Activated B cell treated with CpG ODN at 0.5 μM for 24 hours (primary cell): Measurements from ENCODE around the gene MLN. TPM values are rescaled to one million over a fixed set of nuclear protein-coding genes. Genes with fewer than 3 reads are reported as not detected.

ENCODE experiments used
- ATAC-seq: fragments of 200-7000 bp; cut with Tn5 transposase; one replicate; pipeline ENCODE4 v1.10.0; 2021; ENCODE audit warnings: low read depth, mild to moderate bottlenecking, moderate library complexity
- CTCF ChIA-PET: fragments of 350-600 bp; sonication (Branson Sonifier 250); formaldehyde crosslinking; loops from one replicate; lab custom pipeline; 2021; ENCODE audit warnings: antibody characterized with exemption; lab: Charles Lee
- POLR2A ChIA-PET: fragments of 350-600 bp; sonication (Branson Sonifier 250); formaldehyde crosslinking; loops from one replicate; lab custom pipeline; 2021; ENCODE audit warnings: antibody characterized with exemption; lab: Charles Lee
- DNase-seq: peaks from one replicate; pipeline ENCODE4 v3.0.0; 2022
- H3K27ac Mint-ChIP-seq: one replicate; pipeline ENCODE4 v1.8.0; 2020; ENCODE audit warnings: mixed read lengths
- H3K27me3 Mint-ChIP-seq: one replicate; pipeline ENCODE4 v1.8.0; 2021; ENCODE audit warnings: mixed read lengths
- H3K36me3 Mint-ChIP-seq: one replicate; pipeline ENCODE4 v1.8.0; 2021; ENCODE audit warnings: low read depth, mixed read lengths
- H3K4me1 Mint-ChIP-seq: one replicate; pipeline ENCODE4 v1.8.0; 2021; ENCODE audit warnings: mixed read lengths
- H3K4me3 Mint-ChIP-seq: one replicate; pipeline ENCODE4 v1.8.0; 2020; ENCODE audit warnings: mild to moderate bottlenecking, mixed read lengths
- H3K9me3 Mint-ChIP-seq: one replicate; pipeline ENCODE4 v1.8.0; 2020; ENCODE audit warnings: mixed read lengths
- CTCF ChIP-seq: fragments of 200-600 bp; IDR thresholded peaks from one replicate; pipeline ENCODE4 v1.8.0; 2022; ENCODE audit warnings: antibody characterized with exemption, mild to moderate bottlenecking
- intact Hi-C: fragments of 100-400 bp; cut with micrococcal nuclease; formaldehyde crosslinking; loops from one replicate; pipeline ENCODE4 v1.15.1; 2024
- total RNA-seq: library from RNA; stranded (reverse); gene quantifications from 2 replicates; pipeline ENCODE4 v1.2.3, GENCODE V29; 2022

The MLN gene
- total RNA-seq, 1 donor from 2014 or later: not detected

DNA sequence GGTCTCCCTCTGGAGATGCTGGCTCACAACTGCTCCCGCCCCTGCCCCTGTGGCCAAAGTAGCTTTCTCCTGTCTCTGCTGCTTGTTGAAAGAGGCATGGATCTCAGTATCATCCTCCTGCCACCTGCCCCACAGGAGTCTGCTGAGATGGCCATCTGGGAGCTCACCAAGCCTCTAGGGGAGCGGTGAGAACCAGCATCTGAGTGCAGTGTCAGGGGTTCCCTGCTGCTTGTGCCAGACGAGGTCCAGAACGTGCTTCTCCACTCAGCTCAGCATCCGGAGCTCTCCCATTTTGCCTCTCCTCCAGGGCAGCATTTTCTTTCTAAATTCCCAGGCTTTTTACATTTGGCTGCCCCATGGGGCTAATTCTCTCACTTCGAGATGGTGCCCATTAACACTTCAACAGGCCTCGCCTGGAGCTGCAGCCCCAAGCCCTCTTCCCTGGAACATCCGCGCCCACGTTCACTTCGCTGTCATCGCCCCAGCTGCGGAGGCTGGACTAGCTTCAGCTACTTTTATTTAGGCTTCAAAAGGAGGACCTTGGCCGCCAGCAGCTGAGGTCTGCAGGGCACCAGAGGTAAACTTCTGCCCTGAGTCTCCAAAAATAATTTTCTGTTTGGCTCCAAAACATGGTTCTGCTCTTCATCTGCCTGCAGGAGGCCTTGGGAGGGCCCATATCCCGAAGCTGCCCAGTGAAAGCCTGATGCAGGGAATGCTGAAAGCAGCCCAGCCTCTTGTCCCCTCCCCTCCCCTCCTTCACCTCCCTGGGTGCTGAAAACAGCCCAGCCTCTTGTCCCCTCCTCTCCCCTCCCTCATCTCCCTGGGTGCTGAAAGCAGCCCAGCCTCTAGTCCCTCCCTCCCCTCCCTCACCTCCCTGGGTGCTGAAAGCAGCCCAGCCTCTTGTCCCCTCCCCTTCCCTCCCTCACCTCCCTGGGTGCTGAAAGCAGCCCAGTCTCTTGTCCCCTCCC lies 25.2 kb upstream of the MLN start:
- H3K36me3 Mint-ChIP-seq: no peaks in the 10 kb centered on the region
- POLR2A ChIA-PET: no interaction called here
- H3K9me3 Mint-ChIP-seq: no peaks in the 10 kb centered on the region
- H3K27me3 Mint-ChIP-seq: peaks cover 23% of the 10 kb centered on the region
- H3K4me3 Mint-ChIP-seq: no peak overlapping the region
- CTCF ChIA-PET: no interaction called here
- intact Hi-C loops: no loop called here
- DNase-seq (no peak), ATAC-seq (no peak)
- no peak overlapping the region for H3K27ac Mint-ChIP-seq
- H3K4me1 Mint-ChIP-seq: no peaks in the 10 kb centered on the region
- no peak for TF ChIP-seq CTCF

GRCh38 chr6:33828452-33828763 lies 24.6 kb upstream of the MLN start:
- Mint-ChIP-seq H3K27me3 (peaks cover 23% of the 10 kb centered on the region), H3K36me3 (no peaks in the 10 kb centered on the region), H3K27ac (no peak overlapping the region), H3K4me3 (no peak overlapping the region), H3K9me3 (no peaks in the 10 kb centered on the region), H3K4me1 (no peaks in the 10 kb centered on the region)
- ChIA-PET POLR2A (no interaction called here), CTCF (no interaction called here)
- ATAC-seq: no peak
- intact Hi-C loops: no loop called here
- no peak for DNase-seq
- no peak for TF ChIP-seq CTCF

- intact Hi-C loops: no loop called here
- Mint-ChIP-seq H3K9me3 (no peaks in the 10 kb centered on the region), H3K27ac (no peak overlapping the region), H3K4me3 (no peak overlapping the region), H3K4me1 (no peaks in the 10 kb centered on the region), H3K36me3 (no peaks in the 10 kb centered on the region), H3K27me3 (peaks cover 24% of the 10 kb centered on the region)
- ChIA-PET POLR2A (no interaction called here), CTCF (no interaction called here)
- ATAC-seq: no peak
- TF ChIP-seq CTCF: no peak
- DNase-seq: no peak
Observed at GRCh38 chr6:33827546-33828451, 24.0 kb upstream of the MLN start.

DNA sequence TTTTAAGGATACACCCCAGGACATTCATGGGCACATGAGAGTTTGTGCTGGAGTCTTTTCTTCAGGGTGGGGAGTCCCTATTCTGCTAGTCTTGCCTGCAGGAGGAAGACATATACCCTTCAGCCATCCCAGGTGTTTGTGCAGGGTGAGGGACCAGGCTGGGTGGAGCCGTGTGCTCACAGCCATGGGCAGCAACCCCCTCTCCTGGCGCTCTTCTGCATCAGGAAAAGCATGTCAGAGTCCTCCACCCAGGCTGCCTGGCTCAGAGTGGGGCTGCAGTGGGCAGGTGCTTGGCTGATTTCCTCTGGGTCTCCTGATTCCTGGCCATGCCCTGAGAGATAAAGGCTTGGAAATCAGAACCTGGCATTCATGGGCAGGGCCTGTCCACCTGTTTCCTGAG lies 22.7 kb upstream of the MLN start:
- H3K36me3 Mint-ChIP-seq: no peaks in the 10 kb centered on the region
- H3K4me3 Mint-ChIP-seq: no peak overlapping the region
- POLR2A ChIA-PET: no interaction called here
- no peak for ATAC-seq
- no peak for DNase-seq
- no peak overlapping the region for H3K27ac Mint-ChIP-seq
- H3K27me3 Mint-ChIP-seq: peaks cover 26% of the 10 kb centered on the region
- CTCF ChIA-PET: no interaction called here
- no peaks in the 10 kb centered on the region for H3K9me3 Mint-ChIP-seq
- TF ChIP-seq CTCF: no peak
- no peaks in the 10 kb centered on the region for H3K4me1 Mint-ChIP-seq
- intact Hi-C loops: no loop called here
